Neural progenitor cell (in vitro differentiated cells): ENCODE results near the gene POLR3B. TPM values are rescaled to one million over a fixed set of nuclear protein-coding genes. Genes with fewer than 3 reads are reported as not detected.

Experiments used
- DNase-seq: peaks from one replicate; pipeline ENCODE4 v3.0.0-alpha.2; 2016; ENCODE audit warnings: low spot score
- H2AFZ ChIP-seq: fragments of 200-600 bp; sonication (generic); replicated peaks from 2 replicates; pipeline ENCODE4 v1.6.1; 2016; ENCODE audit warnings: antibody characterized with exemption
- H3F3A ChIP-seq: fragments of 200-600 bp; sonication (generic); 2 replicates; pipeline ENCODE4 v1.6.1; 2016; ENCODE audit warnings: antibody characterized with exemption, low read depth
- H3K27ac ChIP-seq: fragments of 200-600 bp; sonication (generic); 2 replicates; pipeline ENCODE4 v1.5.1; 2016; ENCODE audit warnings: mild to moderate bottlenecking
- H3K27me3 ChIP-seq: fragments of 200-600 bp; sonication (generic); 2 replicates; pipeline ENCODE4 v1.6.1; 2016; ENCODE audit warnings: mild to moderate bottlenecking, moderate library complexity
- H3K36me3 ChIP-seq: fragments of 200-600 bp; sonication (generic); 2 replicates; pipeline ENCODE4 v1.5.1; 2016
- H3K4me1 ChIP-seq: fragments of 200-600 bp; sonication (generic); 2 replicates; pipeline ENCODE4 v1.6.1; 2016; ENCODE audit warnings: mixed run types
- H3K4me2 ChIP-seq: fragments of 200-600 bp; sonication (generic); 2 replicates; pipeline ENCODE4 v1.6.1; 2016
- H3K4me3 ChIP-seq: fragments of 200-600 bp; sonication (generic); 2 replicates; pipeline ENCODE4 v1.5.1; 2016
- H3K79me2 ChIP-seq: fragments of 200-600 bp; sonication (generic); 2 replicates; pipeline ENCODE4 v1.6.1; 2016; ENCODE audit warnings: low read depth
- H3K9ac ChIP-seq: fragments of 200-600 bp; sonication (generic); 2 replicates; pipeline ENCODE4 v1.6.1; 2016
- H3K9me3 ChIP-seq: fragments of 200-600 bp; sonication (generic); 2 replicates; pipeline ENCODE4 v1.5.1; 2016; ENCODE audit warnings: low read depth
- H4K20me1 ChIP-seq: fragments of 200-600 bp; sonication (generic); 2 replicates; pipeline ENCODE4 v1.6.1; 2016; ENCODE audit warnings: low read depth
- H3K27ac Mint-ChIP-seq: 3 replicates; pipeline ENCODE4 v1.8.0; 2021; ENCODE audit warnings: mixed read lengths
- H3K27me3 Mint-ChIP-seq: 2 replicates; pipeline ENCODE4 v1.8.0; 2022; ENCODE audit warnings: low read depth, mild to moderate bottlenecking, inconsistent platforms, moderate library complexity, mixed read lengths; ENCODE audit not compliant: insufficient read depth
- H3K36me3 Mint-ChIP-seq: 3 replicates; pipeline ENCODE4 v1.8.0; 2021; ENCODE audit warnings: mixed read lengths
- H3K4me1 Mint-ChIP-seq: 3 replicates; pipeline ENCODE4 v1.8.0; 2021; ENCODE audit warnings: mixed read lengths
- H3K4me3 Mint-ChIP-seq: 3 replicates; pipeline ENCODE4 v1.8.0; 2021; ENCODE audit warnings: mild to moderate bottlenecking, moderate library complexity, mixed read lengths
- H3K9me3 Mint-ChIP-seq: 3 replicates; pipeline ENCODE4 v1.8.0; 2020; ENCODE audit warnings: mixed read lengths
- EZH2 ChIP-seq: fragments of 200-600 bp; sonication (generic); IDR thresholded peaks from 2 replicates; pipeline ENCODE4 v1.6.1; 2017; ENCODE audit warnings: antibody characterized with exemption, mild to moderate bottlenecking, moderate library complexity
- EZH2phosphoT487 ChIP-seq: fragments of 200-600 bp; sonication (generic); IDR thresholded peaks from 2 replicates; pipeline ENCODE4 v1.6.1; 2017; ENCODE audit warnings: antibody characterized with exemption
- total RNA-seq: library from RNA; depleted of rRNA; stranded (reverse); fragments of >200 nt; gene quantifications from 2 replicates; pipeline ENCODE4 v1.2.3, GENCODE V29; 2015; ENCODE audit warnings: low replicate concordance
- TF ChIP-seq, protein P1 (sequence below): fragments of 200-600 bp; sonication (generic); IDR thresholded peaks from 2 replicates; pipeline ENCODE4 v1.5.1; 2017; ENCODE audit warnings: antibody characterized with exemption, mild to moderate bottlenecking

The POLR3B gene
- total RNA-seq, 1 donor from 2014 or later = 8.8 TPM

DNA sequence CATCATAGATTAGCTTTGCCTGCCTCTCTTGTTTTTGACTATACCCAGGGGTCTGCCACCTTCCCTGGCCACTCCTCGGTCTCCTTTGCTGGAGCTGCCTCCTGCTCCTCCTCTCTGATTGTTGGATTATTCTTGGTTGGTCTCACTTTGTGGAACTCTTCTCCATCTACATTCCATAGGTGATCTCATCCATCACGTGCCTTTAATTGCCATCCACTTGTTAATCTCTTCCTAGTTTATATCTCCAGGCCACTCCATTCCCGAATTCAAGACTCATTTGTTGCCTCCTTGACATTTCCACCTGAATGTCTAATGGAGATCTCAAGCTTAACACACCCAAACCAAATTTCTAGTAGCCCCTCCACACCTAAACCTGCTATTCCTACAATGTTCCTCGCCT, 5.4 kb downstream of the POLR3B start:
- Histone ChIP-seq H3F3A (no peaks in the 10 kb centered on the region), H4K20me1 (no peaks in the 10 kb centered on the region), H3K9me3 (no peaks in the 10 kb centered on the region), H3K36me3 (no peaks in the 10 kb centered on the region), H3K4me2 (no peak overlapping the region), H3K9ac (no peak overlapping the region), H3K27me3 (no peaks in the 10 kb centered on the region), H3K79me2 (peaks cover 26% of the 10 kb centered on the region), H2AFZ (no peak overlapping the region), H3K27ac (no peak overlapping the region), H3K4me3 (no peak overlapping the region), H3K4me1 (no peaks in the 10 kb centered on the region)
- H3K9me3 Mint-ChIP-seq = no peaks in the 10 kb centered on the region
- H3K27me3 Mint-ChIP-seq = peaks cover 5% of the 10 kb centered on the region
- H3K36me3 Mint-ChIP-seq = peaks cover 2% of the 10 kb centered on the region
- DNase-seq = no peak
- H3K4me3 Mint-ChIP-seq = no peak overlapping the region
- peaks cover 7% of the 10 kb centered on the region for H3K4me1 Mint-ChIP-seq
- no peak for TF ChIP-seq EZH2phosphoT487
- no peak for TF ChIP-seq EZH2
- TF ChIP-seq, protein P1, sequence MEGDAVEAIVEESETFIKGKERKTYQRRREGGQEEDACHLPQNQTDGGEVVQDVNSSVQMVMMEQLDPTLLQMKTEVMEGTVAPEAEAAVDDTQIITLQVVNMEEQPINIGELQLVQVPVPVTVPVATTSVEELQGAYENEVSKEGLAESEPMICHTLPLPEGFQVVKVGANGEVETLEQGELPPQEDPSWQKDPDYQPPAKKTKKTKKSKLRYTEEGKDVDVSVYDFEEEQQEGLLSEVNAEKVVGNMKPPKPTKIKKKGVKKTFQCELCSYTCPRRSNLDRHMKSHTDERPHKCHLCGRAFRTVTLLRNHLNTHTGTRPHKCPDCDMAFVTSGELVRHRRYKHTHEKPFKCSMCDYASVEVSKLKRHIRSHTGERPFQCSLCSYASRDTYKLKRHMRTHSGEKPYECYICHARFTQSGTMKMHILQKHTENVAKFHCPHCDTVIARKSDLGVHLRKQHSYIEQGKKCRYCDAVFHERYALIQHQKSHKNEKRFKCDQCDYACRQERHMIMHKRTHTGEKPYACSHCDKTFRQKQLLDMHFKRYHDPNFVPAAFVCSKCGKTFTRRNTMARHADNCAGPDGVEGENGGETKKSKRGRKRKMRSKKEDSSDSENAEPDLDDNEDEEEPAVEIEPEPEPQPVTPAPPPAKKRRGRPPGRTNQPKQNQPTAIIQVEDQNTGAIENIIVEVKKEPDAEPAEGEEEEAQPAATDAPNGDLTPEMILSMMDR = no peak
- no peak overlapping the region for H3K27ac Mint-ChIP-seq

DNA sequence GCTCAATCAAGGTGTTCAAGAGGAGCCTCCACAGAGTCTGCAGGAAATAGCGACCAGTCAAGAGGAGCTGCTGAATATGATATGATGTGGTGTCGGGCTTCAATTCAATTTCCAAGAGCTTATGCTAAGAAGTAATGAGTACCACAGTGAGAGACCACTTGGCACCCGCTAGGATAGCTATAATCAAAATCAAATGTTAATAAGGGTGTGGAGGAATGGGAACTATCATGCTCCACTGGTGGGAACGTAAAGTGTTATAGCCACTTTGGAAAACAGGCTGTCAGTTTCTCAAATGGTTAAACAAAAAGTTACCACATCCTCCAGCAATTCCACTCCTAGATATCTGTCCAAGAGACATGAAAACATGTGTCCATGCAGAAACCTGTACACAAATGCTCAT, 6.7 kb downstream of the POLR3B start:
- H3K9me3 ChIP-seq = no peaks in the 10 kb centered on the region
- no peaks in the 10 kb centered on the region for H4K20me1 ChIP-seq
- no peak overlapping the region for H3K4me3 ChIP-seq
- Mint-ChIP-seq H3K36me3 (peaks cover 2% of the 10 kb centered on the region), H3K9me3 (no peaks in the 10 kb centered on the region), H3K4me1 (no peaks in the 10 kb centered on the region), H3K27me3 (no peaks in the 10 kb centered on the region), H3K27ac (no peak overlapping the region), H3K4me3 (no peak overlapping the region)
- no peak overlapping the region for H3K27ac ChIP-seq
- H3K36me3 ChIP-seq = no peaks in the 10 kb centered on the region
- no peak for DNase-seq
- no peaks in the 10 kb centered on the region for H3K4me1 ChIP-seq
- no peak overlapping the region for H3K4me2 ChIP-seq
- H3K27me3 ChIP-seq = no peaks in the 10 kb centered on the region
- H2AFZ ChIP-seq = no peak overlapping the region
- H3K79me2 ChIP-seq = peaks cover 15% of the 10 kb centered on the region
- H3F3A ChIP-seq = no peaks in the 10 kb centered on the region
- TF ChIP-seq EZH2phosphoT487 (no peak), EZH2 (no peak)
- TF ChIP-seq, protein P1 = no peak
- no peak overlapping the region for H3K9ac ChIP-seq

DNA sequence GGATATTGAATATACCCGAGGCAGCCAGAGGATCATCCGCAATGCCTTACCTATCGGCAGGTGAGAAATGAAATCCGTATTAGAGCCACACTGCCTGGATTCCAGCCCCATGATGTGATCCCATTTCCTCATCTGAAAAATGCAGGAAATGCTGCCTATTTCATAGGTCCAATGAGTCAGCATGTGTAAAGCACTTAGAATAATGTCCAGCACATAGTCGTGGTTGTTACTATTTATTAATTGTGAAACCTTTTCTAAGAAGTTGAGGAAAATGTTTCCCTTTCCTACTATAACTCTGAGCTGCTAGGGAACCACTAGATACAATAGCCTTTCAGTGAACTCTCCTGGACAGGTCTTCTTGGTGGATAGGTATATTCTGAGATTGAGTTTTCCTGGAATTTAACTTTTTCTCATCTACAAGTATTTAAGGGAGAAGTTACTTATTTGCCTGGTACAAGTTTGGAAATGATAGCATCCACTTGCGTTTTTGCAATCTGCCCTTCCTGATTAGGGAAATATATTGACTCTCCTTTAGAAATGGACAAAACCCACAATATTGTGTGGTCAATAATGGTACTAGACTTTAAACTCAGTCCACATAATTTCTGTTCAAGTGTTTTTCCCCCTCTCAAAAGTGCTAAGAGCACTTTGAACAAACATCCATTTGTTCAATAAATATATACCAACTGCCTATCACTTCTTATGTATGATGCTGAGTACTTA, 12.2 kb downstream of the POLR3B start:
- H3K27me3 ChIP-seq = no peaks in the 10 kb centered on the region
- TF ChIP-seq EZH2phosphoT487 (no peak), EZH2 (no peak)
- TF ChIP-seq, protein P1 = no peak
- H3K9ac ChIP-seq = no peak overlapping the region
- peaks cover 23% of the 10 kb centered on the region for H3K36me3 Mint-ChIP-seq
- no peaks in the 10 kb centered on the region for H3K27me3 Mint-ChIP-seq
- no peak overlapping the region for H2AFZ ChIP-seq
- H3K4me2 ChIP-seq = no peak overlapping the region
- no peak for DNase-seq
- peaks cover 3% of the 10 kb centered on the region for H3K9me3 Mint-ChIP-seq
- H4K20me1 ChIP-seq = no peaks in the 10 kb centered on the region
- H3K9me3 ChIP-seq = no peaks in the 10 kb centered on the region
- no peaks in the 10 kb centered on the region for H3F3A ChIP-seq
- H3K4me1 Mint-ChIP-seq = no peaks in the 10 kb centered on the region
- no peaks in the 10 kb centered on the region for H3K4me1 ChIP-seq
- no peaks in the 10 kb centered on the region for H3K79me2 ChIP-seq
- no peak overlapping the region for H3K27ac Mint-ChIP-seq
- H3K4me3 Mint-ChIP-seq = no peak overlapping the region
- H3K4me3 ChIP-seq = no peak overlapping the region
- no peaks in the 10 kb centered on the region for H3K36me3 ChIP-seq
- no peak overlapping the region for H3K27ac ChIP-seq
